Activated naive CD8-positive, alpha-beta T cell treated with anti-CD3 and anti-CD28 coated beads, Interleukin-2, amount 10 ng/mL, durations not matched to agents 7 days and 5 days (primary cell): Measurements from ENCODE around the gene RAI14. TPM values are rescaled to one million over a fixed set of nuclear protein-coding genes. Genes with fewer than 3 reads are reported as not detected.

Source experiments
- ATAC-seq: fragments of 150-1000 bp; cut with Tn5 transposase; one replicate; pipeline ENCODE4 v1.10.0; 2021; ENCODE audit warnings: low read depth, moderate library complexity
- POLR2A ChIA-PET: fragments of 350-600 bp; sonication (Branson Sonifier 250); formaldehyde crosslinking; loops from one replicate; lab custom pipeline; 2021; ENCODE audit warnings: antibody characterized with exemption; lab: Charles Lee
- DNase-seq: peaks from one replicate; pipeline ENCODE4 v3.0.0; 2021
- H3K27ac Mint-ChIP-seq: one replicate; pipeline ENCODE4 v1.8.0; 2022; ENCODE audit warnings: mild to moderate bottlenecking, mixed read lengths
- H3K27me3 Mint-ChIP-seq: one replicate; pipeline ENCODE4 v1.8.0; 2022; ENCODE audit warnings: mild to moderate bottlenecking, moderate library complexity, mixed read lengths
- H3K36me3 Mint-ChIP-seq: one replicate; pipeline ENCODE4 v1.8.0; 2021; ENCODE audit warnings: mild to moderate bottlenecking, mixed read lengths
- H3K4me1 Mint-ChIP-seq: one replicate; pipeline ENCODE4 v1.8.0; 2021; ENCODE audit warnings: mixed read lengths
- H3K4me3 Mint-ChIP-seq: one replicate; pipeline ENCODE4 v1.8.0; 2022; ENCODE audit warnings: mild to moderate bottlenecking, moderate library complexity, mixed read lengths
- H3K9me3 Mint-ChIP-seq: one replicate; pipeline ENCODE4 v1.8.0; 2021; ENCODE audit warnings: mixed read lengths
- total RNA-seq, 2 experiments: library from RNA; stranded (reverse); gene quantifications; one replicate each; pipeline ENCODE4 v1.2.3, GENCODE V29; 2021

The RAI14 gene
- total RNA-seq, 2 experiments from 2014 or later: 0.77 TPM; not detected in 1

- POLR2A ChIA-PET: no interaction called here
- no peak overlapping the region for H3K27ac Mint-ChIP-seq
- H3K4me3 Mint-ChIP-seq: no peak overlapping the region
- no peaks in the 10 kb centered on the region for H3K9me3 Mint-ChIP-seq
- H3K4me1 Mint-ChIP-seq: no peaks in the 10 kb centered on the region
- H3K27me3 Mint-ChIP-seq: peaks cover 3% of the 10 kb centered on the region
- no peak for ATAC-seq
- H3K36me3 Mint-ChIP-seq: no peaks in the 10 kb centered on the region
- DNase-seq: no peak
Observed at GRCh38 chr5:34703767-34704713, 47.9 kb downstream of the RAI14 start.

- no peak overlapping the region for H3K27ac Mint-ChIP-seq
- H3K4me1 Mint-ChIP-seq: no peaks in the 10 kb centered on the region
- H3K4me3 Mint-ChIP-seq: no peak overlapping the region
- POLR2A ChIA-PET: no interaction called here
- H3K36me3 Mint-ChIP-seq: no peaks in the 10 kb centered on the region
- DNase-seq (no peak), ATAC-seq (no peak)
- peaks cover 3% of the 10 kb centered on the region for H3K27me3 Mint-ChIP-seq
- no peaks in the 10 kb centered on the region for H3K9me3 Mint-ChIP-seq
Observed at GRCh38 chr5:34706084-34706483, 50.0 kb downstream of the RAI14 start.

- no peaks in the 10 kb centered on the region for H3K36me3 Mint-ChIP-seq
- no peaks in the 10 kb centered on the region for H3K4me1 Mint-ChIP-seq
- H3K9me3 Mint-ChIP-seq: no peaks in the 10 kb centered on the region
- no peak for ATAC-seq
- H3K27ac Mint-ChIP-seq: no peak overlapping the region
- H3K27me3 Mint-ChIP-seq: peaks cover 3% of the 10 kb centered on the region
- POLR2A ChIA-PET: no interaction called here
- no peak overlapping the region for H3K4me3 Mint-ChIP-seq
- no peak for DNase-seq
Observed at GRCh38 chr5:34707451-34708107, 51.5 kb downstream of the RAI14 start.

GRCh38 chr5:34708777-34709176 is 52.6 kb downstream of the RAI14 start:
- H3K4me1 Mint-ChIP-seq: no peaks in the 10 kb centered on the region
- H3K27me3 Mint-ChIP-seq: peaks cover 3% of the 10 kb centered on the region
- ATAC-seq: no peak
- no peaks in the 10 kb centered on the region for H3K9me3 Mint-ChIP-seq
- H3K4me3 Mint-ChIP-seq: no peak overlapping the region
- H3K27ac Mint-ChIP-seq: no peak overlapping the region
- H3K36me3 Mint-ChIP-seq: no peaks in the 10 kb centered on the region
- DNase-seq: no peak
- POLR2A ChIA-PET: no interaction called here

- no peak for ATAC-seq
- no peaks in the 10 kb centered on the region for H3K9me3 Mint-ChIP-seq
- POLR2A ChIA-PET: no interaction called here
Observed at GRCh38 chr5:34709861-34710673, 53.9 kb downstream of the RAI14 start.

GRCh38 chr5:34712565-34712964 is 56.4 kb downstream of the RAI14 start:
- no peak for DNase-seq
- Mint-ChIP-seq H3K4me3 (no peak overlapping the region), H3K27ac (no peak overlapping the region), H3K36me3 (no peaks in the 10 kb centered on the region), H3K9me3 (no peaks in the 10 kb centered on the region), H3K27me3 (peaks cover 4% of the 10 kb centered on the region), H3K4me1 (no peaks in the 10 kb centered on the region)
- POLR2A ChIA-PET: no interaction called here
- no peak for ATAC-seq

More at GRCh38 chr5:34709861-34710673, 53.9 kb downstream of the RAI14 start:
- Mint-ChIP-seq H3K27ac (no peak overlapping the region), H3K4me3 (no peak overlapping the region), H3K4me1 (no peaks in the 10 kb centered on the region), H3K27me3 (peaks cover 3% of the 10 kb centered on the region), H3K36me3 (no peaks in the 10 kb centered on the region)
- no peak for DNase-seq

GRCh38 chr5:34715711-34716110 is 59.6 kb downstream of the RAI14 start:
- Mint-ChIP-seq H3K4me3 (no peak overlapping the region), H3K36me3 (no peaks in the 10 kb centered on the region), H3K27ac (no peak overlapping the region), H3K4me1 (no peaks in the 10 kb centered on the region), H3K27me3 (peaks cover 3% of the 10 kb centered on the region), H3K9me3 (no peaks in the 10 kb centered on the region)
- ATAC-seq: no peak
- DNase-seq: no peak
- POLR2A ChIA-PET: no interaction called here

- ATAC-seq (no peak), DNase-seq (no peak)
- Mint-ChIP-seq H3K4me3 (no peak overlapping the region), H3K4me1 (no peaks in the 10 kb centered on the region), H3K36me3 (no peaks in the 10 kb centered on the region), H3K27me3 (peaks cover 3% of the 10 kb centered on the region), H3K9me3 (no peaks in the 10 kb centered on the region), H3K27ac (no peak overlapping the region)
- POLR2A ChIA-PET: no interaction called here
Observed at GRCh38 chr5:34716986-34717385, 60.9 kb downstream of the RAI14 start.

GRCh38 chr5:34717426-34718327 is 61.5 kb downstream of the RAI14 start:
- DNase-seq (no peak), ATAC-seq (no peak)
- no peaks in the 10 kb centered on the region for H3K4me1 Mint-ChIP-seq
- H3K9me3 Mint-ChIP-seq: no peaks in the 10 kb centered on the region
- H3K27me3 Mint-ChIP-seq: peaks cover 3% of the 10 kb centered on the region
- POLR2A ChIA-PET: no interaction called here
- H3K36me3 Mint-ChIP-seq: no peaks in the 10 kb centered on the region
- no peak overlapping the region for H3K4me3 Mint-ChIP-seq
- H3K27ac Mint-ChIP-seq: no peak overlapping the region

- no peaks in the 10 kb centered on the region for H3K4me1 Mint-ChIP-seq
- H3K36me3 Mint-ChIP-seq: no peaks in the 10 kb centered on the region
- POLR2A ChIA-PET: no interaction called here
- DNase-seq (no peak), ATAC-seq (no peak)
- no peak overlapping the region for H3K4me3 Mint-ChIP-seq
- H3K9me3 Mint-ChIP-seq: no peaks in the 10 kb centered on the region
- H3K27ac Mint-ChIP-seq: no peak overlapping the region
- H3K27me3 Mint-ChIP-seq: peaks cover 3% of the 10 kb centered on the region
Observed at GRCh38 chr5:34718516-34718915, 62.4 kb downstream of the RAI14 start.

GRCh38 chr5:34719029-34719428 is 62.9 kb downstream of the RAI14 start:
- POLR2A ChIA-PET: no interaction called here
- H3K36me3 Mint-ChIP-seq: no peaks in the 10 kb centered on the region
- no peak overlapping the region for H3K4me3 Mint-ChIP-seq
- H3K9me3 Mint-ChIP-seq: no peaks in the 10 kb centered on the region
- ATAC-seq: no peak
- no peaks in the 10 kb centered on the region for H3K4me1 Mint-ChIP-seq
- no peak overlapping the region for H3K27ac Mint-ChIP-seq
- DNase-seq: no peak
- H3K27me3 Mint-ChIP-seq: peaks cover 3% of the 10 kb centered on the region

- Mint-ChIP-seq H3K27ac (no peak overlapping the region), H3K4me3 (no peak overlapping the region), H3K27me3 (peaks cover 3% of the 10 kb centered on the region), H3K36me3 (no peaks in the 10 kb centered on the region), H3K4me1 (no peaks in the 10 kb centered on the region), H3K9me3 (peaks cover 1% of the 10 kb centered on the region)
- ATAC-seq: no peak
- no peak for DNase-seq
- POLR2A ChIA-PET: no interaction called here
Observed at GRCh38 chr5:34721327-34721726, 65.2 kb downstream of the RAI14 start.
